Measurements from ENCODE around the gene ANK2.
"Not testable (repeated sequence)": the region's sequence is repeated elsewhere in the genome, so short reads cannot be mapped to it uniquely, and the experiment has no call there.

Gene ANK2

DNA sequence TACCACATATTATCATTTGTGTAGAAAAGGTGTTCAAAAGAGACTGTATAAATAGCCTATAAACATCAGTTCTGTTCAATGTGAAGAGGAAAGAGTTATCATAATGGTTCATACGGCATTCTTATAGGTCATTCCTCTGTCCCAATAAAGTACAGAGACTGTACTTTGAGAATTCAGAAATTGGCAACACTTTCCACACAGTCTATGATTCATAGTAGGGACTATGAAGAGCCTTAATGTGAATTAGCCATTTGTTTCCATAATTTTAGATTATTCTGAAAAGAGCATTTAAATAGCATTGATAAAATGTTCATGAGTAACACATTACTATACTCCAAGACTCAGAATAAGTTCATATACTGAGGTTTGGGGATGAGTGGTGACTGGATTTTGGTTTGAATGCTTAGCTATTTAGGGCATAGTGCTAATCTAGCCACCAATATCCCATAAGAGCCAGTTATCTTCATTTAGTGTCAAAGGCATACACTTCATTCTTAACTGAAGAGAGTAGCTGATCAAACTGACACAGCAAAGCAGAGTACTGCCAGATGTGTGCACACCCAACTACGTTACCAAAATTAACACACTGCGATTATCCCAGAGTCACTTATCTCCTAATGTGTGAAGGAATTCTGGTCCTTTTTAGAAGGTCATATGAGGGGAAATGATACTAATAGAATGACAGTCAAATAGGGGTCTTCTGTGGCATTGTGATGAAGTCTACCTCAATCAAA is 10.2 kb downstream of the ANK2 start:
- TF ChIP-seq, protein P1, sequence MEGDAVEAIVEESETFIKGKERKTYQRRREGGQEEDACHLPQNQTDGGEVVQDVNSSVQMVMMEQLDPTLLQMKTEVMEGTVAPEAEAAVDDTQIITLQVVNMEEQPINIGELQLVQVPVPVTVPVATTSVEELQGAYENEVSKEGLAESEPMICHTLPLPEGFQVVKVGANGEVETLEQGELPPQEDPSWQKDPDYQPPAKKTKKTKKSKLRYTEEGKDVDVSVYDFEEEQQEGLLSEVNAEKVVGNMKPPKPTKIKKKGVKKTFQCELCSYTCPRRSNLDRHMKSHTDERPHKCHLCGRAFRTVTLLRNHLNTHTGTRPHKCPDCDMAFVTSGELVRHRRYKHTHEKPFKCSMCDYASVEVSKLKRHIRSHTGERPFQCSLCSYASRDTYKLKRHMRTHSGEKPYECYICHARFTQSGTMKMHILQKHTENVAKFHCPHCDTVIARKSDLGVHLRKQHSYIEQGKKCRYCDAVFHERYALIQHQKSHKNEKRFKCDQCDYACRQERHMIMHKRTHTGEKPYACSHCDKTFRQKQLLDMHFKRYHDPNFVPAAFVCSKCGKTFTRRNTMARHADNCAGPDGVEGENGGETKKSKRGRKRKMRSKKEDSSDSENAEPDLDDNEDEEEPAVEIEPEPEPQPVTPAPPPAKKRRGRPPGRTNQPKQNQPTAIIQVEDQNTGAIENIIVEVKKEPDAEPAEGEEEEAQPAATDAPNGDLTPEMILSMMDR (IDR thresholded peaks at IDR 0.05; ENCODE audit: borderline replicate concordance, insufficient read depth, low read depth, low read length), result no peak
- H3K4me3 ChIP-seq (ENCODE audit: low read depth, low read length), result no peak overlapping the region

DNA sequence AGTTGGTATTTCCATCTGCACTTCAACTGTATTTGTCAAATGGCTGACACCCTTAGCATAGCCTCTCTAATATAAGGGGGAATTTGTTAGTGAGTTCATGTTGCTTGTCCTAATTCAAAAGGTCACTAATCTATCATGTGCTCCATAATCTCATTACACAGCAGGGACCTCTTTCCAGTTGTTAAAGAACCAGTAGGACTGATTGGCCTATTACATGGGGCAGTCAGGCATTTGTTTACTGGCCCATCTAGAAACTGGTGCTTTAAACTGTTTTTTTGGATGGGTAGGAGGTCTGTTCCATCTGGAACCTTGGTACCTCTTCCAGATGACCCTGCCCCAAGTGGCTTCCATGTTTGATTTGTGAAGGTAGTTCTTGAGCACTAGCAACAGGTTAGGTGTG is 11.4 kb downstream of the ANK2 start:
- TF ChIP-seq, protein P1 (IDR thresholded peaks at IDR 0.05; ENCODE audit: borderline replicate concordance, insufficient read depth, low read depth, low read length), result no peak
- no peak overlapping the region for H3K4me3 ChIP-seq (ENCODE audit: low read depth, low read length)

DNA sequence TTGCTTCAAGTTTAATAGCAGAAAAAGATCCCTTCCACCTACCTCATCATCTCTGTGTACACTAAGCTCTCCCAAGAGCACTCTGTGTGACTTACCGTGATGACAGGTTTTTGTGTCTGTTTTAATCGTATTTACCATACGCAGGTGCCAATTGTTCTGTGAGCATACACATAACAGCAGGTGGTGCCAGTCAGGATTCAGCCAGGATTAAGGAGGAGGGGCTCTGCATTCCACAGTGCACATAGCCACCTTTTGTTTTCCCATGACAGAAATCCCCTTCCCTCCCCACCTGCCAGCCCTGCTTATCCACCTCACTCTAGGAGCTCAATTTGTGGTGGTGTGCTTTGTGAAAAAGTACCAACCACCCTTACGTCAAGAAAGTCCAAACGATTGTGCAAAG is 14.8 kb downstream of the ANK2 start:
- H3K4me3 ChIP-seq (ENCODE audit: low read depth, low read length), result no peak overlapping the region
- TF ChIP-seq, protein P1 (IDR thresholded peaks at IDR 0.05; ENCODE audit: borderline replicate concordance, insufficient read depth, low read depth, low read length), result no peak

DNA sequence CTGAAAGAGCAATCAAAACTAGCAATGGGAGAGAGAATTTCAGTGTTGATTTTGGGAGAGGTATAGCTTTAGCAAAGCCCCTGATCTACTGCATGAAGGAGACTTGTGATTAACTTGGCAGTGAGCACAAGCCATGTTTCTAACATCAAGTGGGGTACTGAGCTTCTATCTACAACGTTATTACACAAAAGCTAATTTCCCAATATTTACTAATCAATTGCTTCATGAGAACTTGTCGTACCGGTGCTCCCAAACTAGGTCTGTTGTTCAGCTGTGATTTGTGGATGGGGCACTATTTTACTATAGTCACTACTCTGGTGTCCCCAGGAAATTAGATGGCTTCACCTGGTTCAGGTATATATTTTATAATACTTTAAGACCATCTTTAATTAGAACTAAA is 16.2 kb downstream of the ANK2 start:
- no peak overlapping the region for H3K4me3 ChIP-seq (ENCODE audit: low read depth, low read length)
- TF ChIP-seq, protein P1 (IDR thresholded peaks at IDR 0.05; ENCODE audit: borderline replicate concordance, insufficient read depth, low read depth, low read length), result no peak

DNA sequence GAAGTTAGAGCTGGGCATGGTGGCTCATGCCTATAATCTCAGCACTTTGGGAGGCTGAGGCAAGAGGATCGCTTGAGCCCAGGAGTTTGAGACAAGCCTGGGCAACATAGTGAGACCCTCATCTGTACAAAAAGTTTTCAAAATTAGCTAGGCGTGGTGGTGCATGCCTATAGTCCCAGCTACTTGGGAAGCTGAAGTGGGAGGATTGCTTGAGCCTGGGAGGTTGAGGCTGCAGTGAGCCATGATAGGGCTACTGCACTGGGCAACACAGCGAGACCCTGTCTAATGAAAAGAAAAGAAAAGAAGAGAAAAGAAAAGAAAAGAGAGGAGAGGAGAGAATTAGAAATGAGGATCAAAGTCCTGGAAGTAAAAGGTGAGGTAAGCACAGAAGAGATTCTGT is 19.3 kb downstream of the ANK2 start:
- not testable (repeated sequence) for H3K4me3 ChIP-seq (ENCODE audit: low read depth, low read length)

DNA sequence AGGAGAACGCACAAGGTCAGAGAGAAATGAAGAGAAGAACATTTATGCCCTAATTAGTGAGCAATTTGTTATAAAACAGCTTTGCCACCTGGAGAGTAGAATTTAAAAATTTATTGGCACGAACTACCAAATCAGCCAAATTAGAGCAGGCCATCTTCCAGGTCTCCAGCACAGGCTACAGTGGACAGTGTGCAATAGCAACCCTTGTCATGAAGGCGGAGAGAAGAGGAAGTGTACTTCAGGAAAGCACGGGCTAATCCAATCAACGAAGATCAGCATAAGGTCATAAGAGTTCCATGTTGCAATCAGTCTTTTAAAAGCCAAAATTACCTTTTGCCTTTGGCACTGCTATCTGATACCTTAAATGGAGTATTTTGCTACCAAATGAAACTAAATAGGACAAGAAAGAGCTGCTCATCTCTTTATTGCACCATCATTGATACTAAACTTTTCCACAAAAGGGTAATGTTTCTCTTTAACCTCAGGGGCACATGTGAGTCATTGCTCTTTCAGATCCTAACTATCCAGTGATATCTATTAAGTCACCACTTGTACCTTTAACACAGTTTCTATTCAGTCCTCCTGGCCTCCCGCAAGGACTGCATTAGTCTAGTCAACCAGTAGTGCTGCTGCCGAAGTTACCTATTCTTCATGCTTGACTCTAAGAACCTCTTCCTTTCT is 19.9 kb downstream of the ANK2 start:
- no peak overlapping the region for H3K4me3 ChIP-seq (ENCODE audit: low read depth, low read length)
- TF ChIP-seq, protein P1 (IDR thresholded peaks at IDR 0.05; ENCODE audit: borderline replicate concordance, insufficient read depth, low read depth, low read length), result no peak

DNA sequence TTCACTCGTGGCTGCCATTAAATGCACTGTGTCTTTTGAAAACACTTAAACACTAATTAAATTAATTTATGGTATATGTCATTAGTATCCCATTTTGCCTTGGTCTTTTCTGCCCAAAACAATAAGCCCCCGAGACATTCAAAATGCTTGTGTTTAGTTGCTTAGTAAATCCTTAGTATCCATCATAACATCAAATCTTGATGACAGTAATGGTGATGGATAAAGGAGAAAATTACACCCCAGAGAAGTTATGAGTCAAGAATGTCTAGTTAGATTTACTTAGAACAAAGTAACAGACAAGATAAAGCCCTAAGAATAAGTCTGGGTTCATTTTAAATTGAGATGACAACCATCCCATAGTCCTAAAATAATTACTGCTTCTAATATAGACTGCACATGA is 21.3 kb downstream of the ANK2 start:
- no peak overlapping the region for H3K4me3 ChIP-seq (ENCODE audit: low read depth, low read length)
- TF ChIP-seq, protein P1 (IDR thresholded peaks at IDR 0.05; ENCODE audit: borderline replicate concordance, insufficient read depth, low read depth, low read length), result no peak
